ENCODE results near the gene BAIAP2L2.

BAIAP2L2 gene

GRCh38 chr22:38067761-38068360 is 42.6 kb downstream of the BAIAP2L2 start:
- no peak for DNase-seq (ENCODE audit: low spot score)

DNA sequence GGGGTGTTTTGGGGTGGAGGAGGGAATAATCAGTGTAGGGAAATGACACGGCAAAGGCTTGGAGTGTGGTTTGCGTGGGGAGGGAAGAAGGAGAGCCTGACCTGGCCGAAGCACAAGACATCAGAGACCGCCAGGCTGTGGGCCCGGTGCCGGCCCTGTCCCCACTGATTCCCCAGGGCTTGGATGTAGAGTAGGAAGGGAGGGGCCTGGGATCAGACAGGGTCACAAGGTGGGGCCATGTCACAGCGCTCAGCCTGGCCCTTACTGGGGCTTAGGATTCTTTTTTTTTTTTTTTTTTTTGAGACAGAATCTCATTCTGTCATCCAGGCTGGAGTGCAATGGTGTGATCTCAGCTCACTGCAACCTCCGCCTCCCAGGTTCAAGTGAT is 43.5 kb downstream of the BAIAP2L2 start:
- DNase-seq (ENCODE audit: low spot score), result no peak

DNA sequence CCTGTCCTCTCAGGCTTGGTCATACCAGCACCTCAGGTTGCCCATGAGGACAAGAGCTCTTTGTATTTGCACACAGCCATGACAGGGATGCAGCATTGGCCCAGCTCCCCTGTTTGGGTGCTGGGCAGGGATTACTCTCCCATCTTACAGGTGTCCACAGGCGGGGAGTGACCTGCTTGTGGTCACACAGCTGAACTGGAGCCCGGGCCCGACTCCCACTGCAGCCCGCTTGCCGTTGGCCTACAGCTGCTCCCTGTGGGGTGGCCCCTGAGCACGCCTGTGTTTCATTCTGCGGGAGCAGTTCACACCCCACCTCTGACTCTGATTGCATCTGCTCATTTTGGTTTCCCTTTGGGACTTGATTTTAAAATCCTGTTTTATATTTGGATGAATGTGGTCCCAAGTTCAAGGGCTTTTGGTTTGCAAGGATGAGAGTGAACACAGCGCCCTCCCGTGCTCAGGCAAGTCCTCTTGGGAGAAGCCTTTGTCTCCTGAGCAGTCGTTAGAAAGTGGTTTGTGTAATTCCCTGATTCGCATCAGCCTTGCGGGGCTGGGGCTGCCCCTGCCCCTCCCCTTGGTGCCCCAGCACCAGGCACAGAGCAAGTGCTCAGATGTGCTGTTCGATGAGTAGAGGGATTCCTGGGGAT is 44.0 kb downstream of the BAIAP2L2 start:
- DNase-seq (ENCODE audit: low spot score), result no peak

DNA sequence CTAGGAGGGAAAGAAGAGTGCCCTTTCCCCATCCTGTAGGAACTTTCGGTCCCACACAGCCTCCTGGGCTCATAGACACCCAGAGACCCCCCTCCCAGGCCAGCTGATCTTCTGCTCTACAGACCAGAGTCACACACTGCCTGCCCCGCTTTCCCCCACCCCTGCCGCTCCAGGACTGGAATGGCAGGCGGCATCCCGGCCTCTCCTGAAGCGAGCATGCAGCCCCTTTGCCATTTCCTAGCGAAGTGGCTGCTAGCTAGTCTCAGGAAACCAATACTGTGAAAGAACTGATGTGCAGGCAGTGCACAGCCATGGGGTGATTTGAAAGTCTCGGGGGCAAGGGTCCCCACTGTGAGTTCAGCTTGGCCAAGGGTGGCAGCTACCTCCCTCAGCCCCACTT is 44.9 kb downstream of the BAIAP2L2 start:
- DNase-seq (ENCODE audit: low spot score), result no peak

DNA sequence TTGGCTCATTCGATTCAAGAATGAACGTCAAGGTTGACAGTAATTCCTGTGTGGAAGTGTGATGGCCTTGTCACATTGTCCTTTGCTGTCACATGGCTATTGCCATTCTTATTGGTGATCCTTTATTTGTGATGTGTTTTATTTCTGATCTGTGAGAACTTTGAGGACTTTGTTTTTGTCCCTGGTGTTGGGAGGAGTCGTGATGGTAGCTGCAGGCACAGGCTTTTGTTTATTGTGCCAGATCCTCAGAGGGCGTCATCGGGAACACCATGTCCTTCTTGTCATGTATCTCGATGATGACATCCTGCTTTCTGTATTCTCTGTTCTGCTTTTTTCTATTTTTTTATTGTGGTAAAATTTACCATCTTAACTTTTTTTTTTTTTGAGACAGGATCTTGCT is 47.7 kb downstream of the BAIAP2L2 start:
- no peak for DNase-seq (ENCODE audit: low spot score)

- DNase-seq (ENCODE audit: low spot score), result peak; percentile 80
These were observed 53.3 kb downstream of the BAIAP2L2 start, which contains the start of gene PICK1 for GRCh38 chr22:38056969-38057891. Gene PICK1 (plus strand): TSS chr22:38057404. CDS start chr22:38057810, 406 bp downstream.

GRCh38 chr22:38051900-38052862 is 58.3 kb downstream of the BAIAP2L2 start:
- DNase-seq (ENCODE audit: low spot score), result peak; percentile 91

- peak; percentile 23 for DNase-seq (ENCODE audit: low spot score)
These were observed 59.2 kb downstream of the BAIAP2L2 start for GRCh38 chr22:38051261-38051660.

- DNase-seq (ENCODE audit: low spot score), result no peak
These were observed 59.8 kb downstream of the BAIAP2L2 start for GRCh38 chr22:38050720-38051119.

DNA sequence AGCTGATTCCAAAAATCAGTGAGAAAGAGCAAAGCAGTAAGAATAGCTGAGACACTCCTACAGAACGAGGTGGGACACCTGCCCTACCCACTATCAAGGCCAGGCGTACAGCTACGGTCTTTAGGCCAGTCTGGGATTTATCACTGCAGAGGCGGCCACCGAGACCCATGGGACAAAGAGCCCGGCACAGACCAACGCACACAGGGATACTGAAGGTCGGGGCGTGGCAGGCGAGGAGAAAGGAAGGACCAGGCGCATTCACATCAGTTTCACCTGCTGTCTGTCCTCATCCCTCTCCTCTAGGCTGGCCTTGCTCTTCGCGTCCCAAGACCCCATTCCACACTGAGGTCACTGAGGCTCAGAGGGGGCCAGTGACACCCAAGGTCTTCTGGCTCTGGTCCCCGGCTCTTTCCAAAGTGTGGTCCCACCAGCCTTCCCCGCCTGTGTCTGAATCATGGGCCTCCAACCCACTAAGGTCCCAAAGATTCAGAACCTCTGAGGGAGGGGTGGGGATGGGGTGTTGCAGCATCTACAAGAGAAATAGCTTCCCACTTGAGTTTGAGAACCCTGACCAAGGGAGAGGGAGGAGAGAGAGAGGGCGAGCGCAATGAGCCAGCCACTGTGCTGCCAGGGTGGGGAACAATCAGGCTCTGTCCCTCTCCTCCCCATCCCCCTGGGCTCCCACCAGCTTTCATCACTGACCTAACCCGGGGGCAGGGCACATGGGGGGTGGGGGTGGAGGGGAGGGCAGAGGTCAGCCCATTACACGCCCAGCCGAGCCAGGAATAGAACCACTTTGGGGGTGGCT is 60.5 kb downstream of the BAIAP2L2 start:
- no peak for DNase-seq (ENCODE audit: low spot score)

DNA sequence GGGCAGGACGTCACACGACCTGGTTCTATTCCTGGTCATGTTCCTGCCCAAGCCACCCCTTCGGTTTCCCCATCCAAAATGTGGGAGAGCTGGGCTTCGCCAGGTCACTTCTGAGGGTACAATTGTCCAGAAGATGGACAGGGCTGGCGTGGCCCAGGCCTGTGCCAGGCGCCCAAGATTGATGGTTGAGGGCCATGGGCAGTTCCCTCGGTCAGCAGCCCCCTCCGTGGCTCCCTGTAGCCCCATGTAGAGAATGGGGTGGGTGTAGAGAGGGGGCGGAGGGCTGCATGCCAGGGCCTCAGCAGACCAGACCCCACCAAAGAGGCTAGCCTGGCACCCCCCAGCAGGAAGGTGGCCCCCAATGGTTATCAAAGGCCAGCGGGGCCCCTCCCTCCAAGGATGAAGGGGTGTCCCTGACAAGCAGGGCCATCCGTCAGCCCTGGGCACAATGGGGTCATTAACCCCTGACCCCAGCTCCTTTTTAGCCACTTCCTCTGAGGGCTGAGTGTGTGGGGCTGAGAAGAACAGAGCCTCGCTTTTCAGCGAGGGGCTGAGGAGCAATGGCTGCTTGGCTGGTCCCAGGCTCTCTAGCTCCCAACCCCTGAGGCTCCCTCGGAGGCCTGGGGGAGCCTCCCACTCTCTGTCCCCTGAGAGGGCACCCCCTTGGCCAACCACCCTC is 64.3 kb downstream of the BAIAP2L2 start:
- DNase-seq (ENCODE audit: low spot score), result no peak

- DNase-seq (ENCODE audit: low spot score), result peak; percentile 27
These were observed 67.1 kb downstream of the BAIAP2L2 start for GRCh38 chr22:38043151-38044039.

GRCh38 chr22:38042488-38042790 is 68.0 kb downstream of the BAIAP2L2 start:
- no peak for DNase-seq (ENCODE audit: low spot score)

DNA sequence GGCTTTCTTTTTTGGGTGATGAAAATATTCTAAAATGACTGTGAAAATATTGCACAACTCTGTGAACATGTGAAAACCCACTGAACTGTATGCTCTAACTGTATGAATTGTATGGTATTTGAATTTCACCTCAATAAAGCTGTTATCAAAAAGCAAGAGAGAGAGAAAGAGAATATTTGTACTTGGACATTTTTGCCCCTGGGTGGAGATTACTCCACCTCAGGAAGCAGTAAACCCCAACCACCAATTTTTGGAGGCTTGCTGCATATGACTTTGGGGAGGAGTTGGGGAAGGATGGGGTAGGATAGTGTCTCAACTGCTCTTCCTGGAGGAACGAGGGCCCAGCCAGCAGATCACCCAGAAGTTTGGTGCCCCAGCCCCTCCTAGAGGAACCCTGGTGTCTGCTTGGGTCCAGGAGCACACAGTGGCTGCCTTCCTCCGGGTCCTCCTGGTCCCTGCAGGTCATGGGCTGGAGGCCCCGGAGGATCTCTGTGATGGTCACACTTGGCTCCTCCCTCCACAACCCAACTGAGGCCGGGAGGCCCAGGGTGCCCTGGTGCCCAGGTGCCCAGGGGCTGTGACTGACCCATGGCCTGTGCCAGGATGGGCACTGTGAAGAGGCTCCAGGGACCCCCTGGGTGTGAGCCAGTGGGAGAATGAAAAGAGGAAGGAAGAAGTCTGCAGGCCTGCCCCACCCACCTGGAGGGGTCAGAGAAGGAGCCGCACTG is 68.6 kb downstream of the BAIAP2L2 start:
- DNase-seq (ENCODE audit: low spot score), result no peak

DNA sequence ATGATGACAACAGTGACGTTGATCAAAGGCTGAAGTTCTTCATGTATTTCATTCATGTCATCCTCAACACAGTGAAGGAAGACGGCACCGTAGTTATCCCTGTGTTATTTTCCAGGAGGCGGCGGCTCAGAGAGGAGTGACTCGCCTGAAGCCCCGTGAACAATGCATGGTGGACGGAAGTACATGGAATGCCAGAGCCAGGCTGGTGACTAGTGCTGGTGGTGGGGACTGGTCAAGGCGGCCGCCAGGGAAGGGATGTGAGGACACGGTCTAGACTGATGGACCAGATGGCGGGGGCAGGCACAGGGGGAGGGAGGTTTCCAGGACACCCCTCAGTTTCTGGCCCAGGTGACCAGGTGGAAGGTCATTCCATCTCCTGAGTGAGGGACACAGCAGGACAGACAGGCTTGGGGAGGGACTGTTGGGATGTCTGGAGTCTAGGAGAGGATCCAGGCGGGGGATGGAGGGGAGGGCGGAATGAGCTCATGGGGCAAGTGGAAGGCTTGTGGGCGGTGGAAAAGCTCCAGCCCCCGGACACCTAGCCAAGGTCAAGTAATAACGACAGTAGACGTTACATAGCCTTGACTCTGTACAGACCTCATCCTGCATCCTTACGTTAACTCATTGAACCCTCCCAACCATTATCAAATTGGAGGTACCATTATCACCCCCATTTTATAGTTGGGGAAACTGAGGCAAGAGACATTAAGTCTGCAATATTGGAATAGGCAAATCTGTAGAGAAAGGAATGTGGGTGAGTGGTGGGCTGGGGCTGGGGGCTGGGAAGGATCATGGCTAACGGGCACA is 69.3 kb downstream of the BAIAP2L2 start:
- DNase-seq (ENCODE audit: low spot score), result no peak

DNA sequence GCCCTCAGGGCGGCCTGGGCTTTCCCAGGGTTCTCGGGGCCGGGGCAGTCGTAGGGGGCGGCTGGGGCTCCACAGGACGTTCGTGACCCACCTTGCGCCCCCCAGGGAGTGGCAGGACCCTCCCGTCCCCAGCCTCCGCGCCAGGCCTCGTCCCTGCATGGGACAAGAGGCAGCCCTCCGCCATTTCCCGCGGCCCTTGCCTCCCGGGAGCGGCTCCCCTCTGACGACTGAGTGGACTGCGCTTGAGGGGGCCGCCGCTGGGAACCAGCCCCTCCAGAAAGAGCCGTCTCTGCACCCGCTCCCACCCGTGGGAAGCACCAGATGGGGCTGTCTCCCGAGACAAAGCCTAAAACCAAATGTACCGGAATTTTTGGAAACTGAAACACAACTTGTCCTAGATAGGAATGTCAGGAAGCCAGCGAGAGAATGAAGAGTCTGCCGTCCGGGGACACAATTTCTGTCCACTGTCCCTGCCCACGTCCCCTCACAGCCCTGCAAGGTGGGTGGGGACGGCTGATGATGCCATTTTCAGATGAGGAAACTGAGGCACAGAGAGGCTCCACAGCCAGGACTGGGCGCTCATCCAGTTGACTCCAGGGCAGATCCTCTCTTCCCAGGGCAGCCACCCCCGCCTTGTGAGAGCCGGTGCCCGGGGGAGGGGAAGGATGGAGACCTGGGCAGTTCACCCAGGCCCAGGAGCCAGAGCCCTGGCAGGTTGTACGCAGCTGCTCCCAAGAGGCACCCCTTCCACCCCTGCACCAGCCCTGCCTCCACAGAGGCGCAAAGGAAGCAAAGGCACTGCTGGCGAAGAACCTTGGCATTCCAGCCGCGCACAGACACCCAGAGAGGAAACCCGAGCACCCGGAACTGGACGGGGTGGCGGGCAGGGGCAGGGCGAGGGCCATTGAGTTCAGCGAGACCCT is 71.3 kb downstream of the BAIAP2L2 start:
- DNase-seq (ENCODE audit: low spot score), result no peak

- no peak for DNase-seq (ENCODE audit: low spot score)
These were observed 72.1 kb downstream of the BAIAP2L2 start for GRCh38 chr22:38038426-38038825.
